WTC11 (cell line): ENCODE data around the gene DDX39A. TPM values are rescaled to one million over a fixed set of nuclear protein-coding genes. Genes with fewer than 3 reads are reported as not detected.

Experiments
- ATAC-seq: fragments of 200-7000 bp; cut with Tn5 transposase; 2 replicates; pipeline ENCODE4 v1.10.0; 2021; ENCODE audit warnings: mild to moderate bottlenecking, moderate library complexity
- CTCF ChIA-PET: fragments of 300-600 bp; sonication (Branson Sonifier 250); formaldehyde crosslinking; loops from one replicate; lab custom pipeline; 2021; ENCODE audit warnings: antibody characterized with exemption; lab: Charles Lee
- POLR2A ChIA-PET: fragments of 350-600 bp; sonication (Branson Sonifier 250); formaldehyde crosslinking; loops from one replicate; lab custom pipeline; 2021; ENCODE audit warnings: antibody characterized with exemption; lab: Charles Lee
- DNase-seq: peaks from one replicate; pipeline ENCODE4 v3.0.0; 2021; ENCODE audit warnings: low spot score
- H3K27ac Mint-ChIP-seq: 2 replicates; pipeline ENCODE4 v1.8.0; 2021; ENCODE audit warnings: mixed read lengths
- H3K27me3 Mint-ChIP-seq: 2 replicates; pipeline ENCODE4 v1.8.0; 2021; ENCODE audit warnings: low read depth, mild to moderate bottlenecking, moderate library complexity, mixed read lengths
- H3K36me3 Mint-ChIP-seq: 2 replicates; pipeline ENCODE4 v1.8.0; 2021; ENCODE audit warnings: mixed read lengths
- H3K4me1 Mint-ChIP-seq: 2 replicates; pipeline ENCODE4 v1.8.0; 2022; ENCODE audit warnings: mixed read lengths
- H3K4me3 Mint-ChIP-seq: 2 replicates; pipeline ENCODE4 v1.8.0; 2021; ENCODE audit warnings: mild to moderate bottlenecking, moderate library complexity, mixed read lengths
- H3K9me3 Mint-ChIP-seq: 2 replicates; pipeline ENCODE4 v1.8.0; 2021; ENCODE audit warnings: mixed read lengths
- CBFB ChIP-seq: sonication (generic); formaldehyde crosslinking; IDR thresholded peaks from 2 replicates; pipeline ENCODE4 v1.8.1; 2022; ENCODE audit warnings: mild to moderate bottlenecking, low read depth, missing genetic modification reagents
- ELF4 ChIP-seq: sonication (generic); formaldehyde crosslinking; IDR thresholded peaks from 2 replicates; pipeline ENCODE4 v1.8.1; 2022; ENCODE audit warnings: low read depth, mild to moderate bottlenecking, moderate library complexity, missing genetic modification reagents
- FOXJ3 ChIP-seq: sonication (generic); formaldehyde crosslinking; IDR thresholded peaks from 2 replicates; pipeline ENCODE4 v1.9.0; 2021; ENCODE audit warnings: missing genetic modification reagents, mild to moderate bottlenecking, borderline replicate concordance
- NR2C2 ChIP-seq: sonication (generic); formaldehyde crosslinking; IDR thresholded peaks from 2 replicates; pipeline ENCODE4 v1.8.0; 2022; ENCODE audit warnings: mild to moderate bottlenecking, missing genetic modification reagents
- ZNF317 ChIP-seq: sonication (generic); formaldehyde crosslinking; IDR thresholded peaks from 2 replicates; pipeline ENCODE4 v1.8.1; 2023; ENCODE audit warnings: low read depth, mild to moderate bottlenecking, moderate library complexity, missing genetic modification reagents, borderline replicate concordance
- total RNA-seq: library from RNA; stranded (reverse); gene quantifications from 3 replicates; pipeline ENCODE4 v1.2.3, GENCODE V29; 2021
- TF ChIP-seq, protein P1 (sequence below): sonication (generic); formaldehyde crosslinking; IDR thresholded peaks from 2 replicates; pipeline ENCODE4 v1.8.0; 2022; ENCODE audit warnings: mild to moderate bottlenecking, missing genetic modification reagents
- TF ChIP-seq, protein P2 (sequence below): sonication (generic); formaldehyde crosslinking; conservative IDR thresholded peaks from 2 replicates; pipeline ENCODE4 v1.8.1; 2022; ENCODE audit warnings: mild to moderate bottlenecking, missing genetic modification reagents
- TF ChIP-seq, protein P3 (sequence below): fragments of 250-450 bp; sonication (Bioruptor Pico); IDR thresholded peaks from 2 replicates; pipeline ENCODE4 v1.9.0; 2021; ENCODE audit warnings: moderate library complexity, mild to moderate bottlenecking, inconsistent platforms, borderline replicate concordance
- TF ChIP-seq, protein P4 (sequence below): sonication (generic); formaldehyde crosslinking; IDR thresholded peaks from 2 replicates; pipeline ENCODE4 v1.8.0; 2023; ENCODE audit warnings: missing genetic modification reagents
- TF ChIP-seq, protein P5 (sequence below): sonication (generic); formaldehyde crosslinking; IDR thresholded peaks from 2 replicates; pipeline ENCODE4 v1.8.1; 2023; ENCODE audit warnings: mild to moderate bottlenecking, moderate library complexity, missing genetic modification reagents
- TF ChIP-seq, protein P6 (sequence below): fragments of 250-450 bp; sonication (Bioruptor Pico); IDR thresholded peaks from 2 replicates; pipeline ENCODE4 v2.1.2; 2022; ENCODE audit warnings: mild to moderate bottlenecking, moderate library complexity
- TF ChIP-seq, protein P7 (sequence below): sonication (generic); formaldehyde crosslinking; IDR thresholded peaks from 2 replicates; pipeline ENCODE4 v1.8.1; 2023; ENCODE audit warnings: mild to moderate bottlenecking, missing genetic modification reagents, moderate library complexity
- TF ChIP-seq, protein P8 (sequence below): sonication (generic); formaldehyde crosslinking; IDR thresholded peaks from 2 replicates; pipeline ENCODE4 v1.8.1; 2022; ENCODE audit warnings: mild to moderate bottlenecking, missing genetic modification reagents, moderate library complexity, borderline replicate concordance

Gene DDX39A
- total RNA-seq, 1 experiment from 2014 or later = 136 TPM

DNA sequence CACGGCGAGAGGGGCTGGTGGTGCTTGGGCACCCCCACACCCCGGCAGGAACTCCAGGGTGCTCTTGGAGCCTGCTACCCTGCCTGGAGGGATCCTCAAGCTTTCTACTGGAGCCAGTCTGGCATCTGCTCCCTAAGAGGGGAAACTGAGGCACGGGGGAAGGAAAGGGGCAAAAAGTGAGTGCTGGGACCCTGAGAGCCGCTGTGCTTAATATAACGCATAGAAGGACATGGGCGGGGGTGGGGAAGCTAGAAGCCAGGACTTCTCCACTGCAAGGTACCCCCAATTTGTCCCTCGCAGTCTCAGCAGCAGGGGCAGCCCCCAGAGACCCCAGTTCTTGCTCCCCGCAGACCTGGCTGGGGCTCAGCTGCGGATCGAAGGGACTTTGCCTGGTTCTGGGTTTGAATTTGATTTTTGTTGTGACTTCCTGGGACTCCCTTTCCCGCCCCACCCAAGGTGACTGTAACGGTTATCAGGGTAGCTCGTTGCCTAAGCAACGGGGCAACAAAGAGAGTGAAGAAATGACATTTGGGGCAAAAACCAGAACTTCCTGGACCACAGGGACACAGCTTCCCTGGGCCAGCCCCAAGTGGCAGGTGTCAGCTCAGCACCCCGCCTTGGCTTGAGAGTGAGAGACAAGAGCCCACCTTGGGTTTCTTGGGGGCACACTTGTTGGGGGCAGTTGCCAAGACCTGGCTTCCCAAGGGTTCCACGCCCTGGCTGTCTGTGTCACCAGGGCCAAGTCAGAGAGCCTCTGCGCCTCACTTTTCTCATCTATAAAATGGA is 37.3 kb downstream of the DDX39A start (continued):
- TF ChIP-seq, protein P1, sequence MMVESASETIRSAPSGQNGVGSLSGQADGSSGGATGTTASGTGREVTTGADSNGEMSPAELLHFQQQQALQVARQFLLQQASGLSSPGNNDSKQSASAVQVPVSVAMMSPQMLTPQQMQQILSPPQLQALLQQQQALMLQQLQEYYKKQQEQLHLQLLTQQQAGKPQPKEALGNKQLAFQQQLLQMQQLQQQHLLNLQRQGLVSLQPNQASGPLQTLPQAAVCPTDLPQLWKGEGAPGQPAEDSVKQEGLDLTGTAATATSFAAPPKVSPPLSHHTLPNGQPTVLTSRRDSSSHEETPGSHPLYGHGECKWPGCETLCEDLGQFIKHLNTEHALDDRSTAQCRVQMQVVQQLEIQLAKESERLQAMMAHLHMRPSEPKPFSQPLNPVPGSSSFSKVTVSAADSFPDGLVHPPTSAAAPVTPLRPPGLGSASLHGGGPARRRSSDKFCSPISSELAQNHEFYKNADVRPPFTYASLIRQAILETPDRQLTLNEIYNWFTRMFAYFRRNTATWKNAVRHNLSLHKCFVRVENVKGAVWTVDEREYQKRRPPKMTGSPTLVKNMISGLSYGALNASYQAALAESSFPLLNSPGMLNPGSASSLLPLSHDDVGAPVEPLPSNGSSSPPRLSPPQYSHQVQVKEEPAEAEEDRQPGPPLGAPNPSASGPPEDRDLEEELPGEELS = no peak
- TF ChIP-seq, protein P2, sequence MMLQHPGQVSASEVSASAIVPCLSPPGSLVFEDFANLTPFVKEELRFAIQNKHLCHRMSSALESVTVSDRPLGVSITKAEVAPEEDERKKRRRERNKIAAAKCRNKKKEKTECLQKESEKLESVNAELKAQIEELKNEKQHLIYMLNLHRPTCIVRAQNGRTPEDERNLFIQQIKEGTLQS (CRISPR knock-in tag) = no peak
- TF ChIP-seq FOXJ3 (CRISPR knock-in tag) = no peak
- TF ChIP-seq ELF4 = no peak
- TF ChIP-seq, protein P3, sequence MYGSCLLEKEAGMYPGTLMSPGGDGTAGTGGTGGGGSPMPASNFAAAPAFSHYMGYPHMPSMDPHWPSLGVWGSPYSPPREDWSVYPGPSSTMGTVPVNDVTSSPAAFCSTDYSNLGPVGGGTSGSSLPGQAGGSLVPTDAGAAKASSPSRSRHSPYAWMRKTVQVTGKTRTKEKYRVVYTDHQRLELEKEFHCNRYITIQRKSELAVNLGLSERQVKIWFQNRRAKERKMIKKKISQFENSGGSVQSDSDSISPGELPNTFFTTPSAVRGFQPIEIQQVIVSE (CRISPR knock-in tag) = no peak
- TF ChIP-seq, protein P4, sequence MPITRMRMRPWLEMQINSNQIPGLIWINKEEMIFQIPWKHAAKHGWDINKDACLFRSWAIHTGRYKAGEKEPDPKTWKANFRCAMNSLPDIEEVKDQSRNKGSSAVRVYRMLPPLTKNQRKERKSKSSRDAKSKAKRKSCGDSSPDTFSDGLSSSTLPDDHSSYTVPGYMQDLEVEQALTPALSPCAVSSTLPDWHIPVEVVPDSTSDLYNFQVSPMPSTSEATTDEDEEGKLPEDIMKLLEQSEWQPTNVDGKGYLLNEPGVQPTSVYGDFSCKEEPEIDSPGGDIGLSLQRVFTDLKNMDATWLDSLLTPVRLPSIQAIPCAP (CRISPR knock-in tag) = no peak
- no peak for TF ChIP-seq NR2C2 (CRISPR knock-in tag)
- TF ChIP-seq, protein P5, sequence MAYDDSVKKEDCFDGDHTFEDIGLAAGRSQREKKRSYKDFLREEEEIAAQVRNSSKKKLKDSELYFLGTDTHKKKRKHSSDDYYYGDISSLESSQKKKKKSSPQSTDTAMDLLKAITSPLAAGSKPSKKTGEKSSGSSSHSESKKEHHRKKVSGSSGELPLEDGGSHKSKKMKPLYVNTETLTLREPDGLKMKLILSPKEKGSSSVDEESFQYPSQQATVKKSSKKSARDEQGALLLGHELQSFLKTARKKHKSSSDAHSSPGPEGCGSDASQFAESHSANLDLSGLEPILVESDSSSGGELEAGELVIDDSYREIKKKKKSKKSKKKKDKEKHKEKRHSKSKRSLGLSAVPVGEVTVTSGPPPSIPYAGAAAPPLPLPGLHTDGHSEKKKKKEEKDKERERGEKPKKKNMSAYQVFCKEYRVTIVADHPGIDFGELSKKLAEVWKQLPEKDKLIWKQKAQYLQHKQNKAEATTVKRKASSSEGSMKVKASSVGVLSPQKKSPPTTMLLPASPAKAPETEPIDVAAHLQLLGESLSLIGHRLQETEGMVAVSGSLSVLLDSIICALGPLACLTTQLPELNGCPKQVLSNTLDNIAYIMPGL = no peak
- TF ChIP-seq, protein P6, sequence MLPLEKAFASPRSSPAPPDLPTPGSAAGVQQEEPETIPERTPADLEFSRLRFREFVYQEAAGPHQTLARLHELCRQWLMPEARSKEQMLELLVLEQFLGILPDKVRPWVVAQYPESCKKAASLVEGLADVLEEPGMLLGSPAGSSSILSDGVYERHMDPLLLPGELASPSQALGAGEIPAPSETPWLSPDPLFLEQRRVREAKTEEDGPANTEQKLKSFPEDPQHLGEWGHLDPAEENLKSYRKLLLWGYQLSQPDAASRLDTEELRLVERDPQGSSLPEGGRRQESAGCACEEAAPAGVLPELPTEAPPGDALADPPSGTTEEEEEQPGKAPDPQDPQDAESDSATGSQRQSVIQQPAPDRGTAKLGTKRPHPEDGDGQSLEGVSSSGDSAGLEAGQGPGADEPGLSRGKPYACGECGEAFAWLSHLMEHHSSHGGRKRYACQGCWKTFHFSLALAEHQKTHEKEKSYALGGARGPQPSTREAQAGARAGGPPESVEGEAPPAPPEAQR (CRISPR knock-in tag) = no peak

DNA sequence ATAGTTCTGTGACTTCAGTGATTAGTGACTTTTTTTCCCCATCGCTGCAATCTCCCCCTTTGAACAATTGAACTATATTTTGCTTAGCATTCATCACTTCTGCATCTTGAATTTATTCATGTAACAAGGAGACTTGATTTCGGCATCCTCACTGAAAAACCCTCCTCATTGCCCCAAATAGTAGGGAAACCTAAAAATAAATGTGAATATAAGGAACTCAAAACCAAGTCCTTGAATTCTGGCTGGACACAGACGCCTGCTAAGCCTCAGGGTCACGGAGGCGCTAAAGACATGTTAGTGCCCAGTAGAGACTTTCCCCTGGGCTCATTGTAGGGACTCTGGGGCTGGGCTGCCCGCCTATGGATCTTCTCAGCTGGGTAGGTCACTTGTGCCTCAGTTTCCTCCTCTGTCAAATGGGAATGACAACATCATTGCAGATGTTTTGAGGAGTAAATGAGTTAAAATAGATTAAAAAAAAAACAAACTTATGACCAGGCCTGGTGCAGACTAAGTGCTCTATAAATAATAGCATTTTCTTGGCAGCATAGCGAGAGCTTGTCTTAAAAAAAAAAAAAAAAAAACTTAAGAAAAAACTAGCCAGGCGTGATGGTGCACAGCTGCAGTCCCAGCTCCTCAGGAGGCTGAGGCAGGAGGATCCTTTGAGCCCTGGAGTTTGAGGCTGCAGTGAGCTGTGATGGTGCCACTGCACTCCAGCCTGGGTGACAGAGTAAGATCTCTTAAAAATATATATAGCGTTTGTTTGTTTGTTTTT is 39.7 kb downstream of the DDX39A start:
- no peak overlapping the region for H3K4me3 Mint-ChIP-seq
- DNase-seq = no peak
- H3K27ac Mint-ChIP-seq = no peak overlapping the region
- H3K4me1 Mint-ChIP-seq = peaks cover 33% of the 10 kb centered on the region
- H3K9me3 Mint-ChIP-seq = no peaks in the 10 kb centered on the region
- no peak for ATAC-seq
- 0 out of 2 replicates have a peak, but pooled peaks cover 6% of the 10 kb centered on the region for H3K27me3 Mint-ChIP-seq
- TF ChIP-seq, protein P7, sequence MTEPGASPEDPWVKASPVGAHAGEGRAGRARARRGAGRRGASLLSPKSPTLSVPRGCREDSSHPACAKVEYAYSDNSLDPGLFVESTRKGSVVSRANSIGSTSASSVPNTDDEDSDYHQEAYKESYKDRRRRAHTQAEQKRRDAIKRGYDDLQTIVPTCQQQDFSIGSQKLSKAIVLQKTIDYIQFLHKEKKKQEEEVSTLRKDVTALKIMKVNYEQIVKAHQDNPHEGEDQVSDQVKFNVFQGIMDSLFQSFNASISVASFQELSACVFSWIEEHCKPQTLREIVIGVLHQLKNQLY (CRISPR knock-in tag) = no peak
- TF ChIP-seq, protein P4 (CRISPR knock-in tag) = no peak
- no peak for TF ChIP-seq CBFB (CRISPR knock-in tag)
- TF ChIP-seq ZNF317 (CRISPR knock-in tag) = no peak
- TF ChIP-seq, protein P8, sequence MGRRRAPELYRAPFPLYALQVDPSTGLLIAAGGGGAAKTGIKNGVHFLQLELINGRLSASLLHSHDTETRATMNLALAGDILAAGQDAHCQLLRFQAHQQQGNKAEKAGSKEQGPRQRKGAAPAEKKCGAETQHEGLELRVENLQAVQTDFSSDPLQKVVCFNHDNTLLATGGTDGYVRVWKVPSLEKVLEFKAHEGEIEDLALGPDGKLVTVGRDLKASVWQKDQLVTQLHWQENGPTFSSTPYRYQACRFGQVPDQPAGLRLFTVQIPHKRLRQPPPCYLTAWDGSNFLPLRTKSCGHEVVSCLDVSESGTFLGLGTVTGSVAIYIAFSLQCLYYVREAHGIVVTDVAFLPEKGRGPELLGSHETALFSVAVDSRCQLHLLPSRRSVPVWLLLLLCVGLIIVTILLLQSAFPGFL (CRISPR knock-in tag) = no peak
- CTCF ChIA-PET = interaction anchor here (0.7 to 3.7 kb wide), 6 partner anchors 17 to 53 kb away, joined by 3 to 24 read pairs (median 4); no protein-coding TSS in a partner anchor
- H3K36me3 Mint-ChIP-seq = no peaks in the 10 kb centered on the region
- POLR2A ChIA-PET = no interaction called here
